K562 (cell line): Measurements from ENCODE around the gene COA3. TPM values are rescaled to one million over a fixed set of nuclear protein-coding genes. Genes with fewer than 3 reads are reported as not detected.

Source experiments
- ILF3 ChIP-seq: fragments of 450-650 bp; IDR thresholded peaks from 2 replicates; pipeline ENCODE4 v1.6.1; 2018; ENCODE audit warnings: antibody characterized with exemption, mild to moderate bottlenecking, moderate library complexity, borderline replicate concordance
- KAT2B ChIP-seq: IDR thresholded peaks from one replicate; pipeline ENCODE4 v1.6.1; 2012; ENCODE audit warnings: low read depth, mild to moderate bottlenecking, control low read depth, inconsistent platforms, low read length, moderate library complexity
- MECOM ChIP-seq: fragments of 250-450 bp; sonication (Bioruptor Pico); IDR thresholded peaks from 2 replicates; pipeline ENCODE4 v1.8.0; 2022; ENCODE audit warnings: inconsistent platforms
- NEUROD1 ChIP-seq: fragments of 150-350 bp; IDR thresholded peaks from 2 replicates; pipeline ENCODE4 v1.6.1; 2014; ENCODE audit warnings: borderline replicate concordance, low read length, low read depth; ENCODE audit not compliant: partially characterized antibody
- NFXL1 ChIP-seq: fragments of 450-650 bp; formaldehyde crosslinking; IDR thresholded peaks from 2 replicates; pipeline ENCODE4 v1.4.0; 2021; ENCODE audit warnings: mild to moderate bottlenecking
- RB1 ChIP-seq: fragments of 450-650 bp; IDR thresholded peaks from 2 replicates; pipeline ENCODE4 v1.6.1; 2017; ENCODE audit warnings: low read depth, mild to moderate bottlenecking
- TBP ChIP-seq: optimal IDR thresholded peaks from 2 replicates; pipeline ENCODE3; 2011; ENCODE audit warnings: low read depth, low read length, improper control_type of control experiment
- ZNF174 ChIP-seq: fragments of 250-450 bp; sonication (Bioruptor Pico); IDR thresholded peaks from 2 replicates; pipeline ENCODE4 v1.4.0; 2020; ENCODE audit warnings: mild to moderate bottlenecking
- ZNF77 ChIP-seq: fragments of 250-450 bp; sonication (Bioruptor Pico); IDR thresholded peaks from 2 replicates; pipeline ENCODE4 v1.5.0; 2020
- polyA plus RNA-seq, 8 experiments: library from polyadenylated mRNA; depleted of rRNA in 4 of 8; stranded (reverse) in 5 of 8; unstranded in 3 of 8; fragments of >200 nt; fragmentation: Nextera tagmentation in 2 of 8; fragmentation: Illumina TruSeq in 1 of 8; extraction: Ambion mirVana in 2 of 8; extraction: Trizol in 1 of 8; gene quantifications; 2 replicates each; pipeline versions ENCODE4 v1.2.1 to v1.2.3, GENCODE V29; 2011 to 2014; ENCODE audit warnings: inconsistent platforms in 1 of 8, missing spikeins in 1 of 8
- total RNA-seq, 7 experiments: library from RNA; depleted of rRNA in 6 of 7; stranded (reverse); fragments of >200 nt in 6 of 7; fragmentation: Illumina TruSeq in 2 of 7; extraction: Trizol in 2 of 7; gene quantifications; 2 replicates each; pipeline versions ENCODE4 v1.2.1 to v1.2.3, GENCODE V29; 2011 to 2021; ENCODE audit warnings: low replicate concordance in 1 of 7
- TF ChIP-seq, protein P1 (sequence below): fragments of 250-450 bp; sonication (Bioruptor Pico); IDR thresholded peaks from 2 replicates; pipeline ENCODE4 v1.5.0; 2022; ENCODE audit warnings: mild to moderate bottlenecking
- TF ChIP-seq, protein P2 (sequence below), 2 experiments: fragments of 200-800 bp in 1 of 2; sonication (Bioruptor generic) in 1 of 2; sonication (generic) in 1 of 2; formaldehyde crosslinking in 1 of 2; IDR thresholded peaks in 1 of 2; conservative IDR thresholded peaks in 1 of 2; 2 replicates each; pipeline versions ENCODE4 v1.5.0 to v1.6.1; 2016 to 2020; ENCODE audit warnings: missing compliant biosample characterization in 1 of 2, missing genetic modification characterization in 1 of 2, missing genetic modification reagents in 1 of 2
- TF ChIP-seq, protein P3 (sequence below): sonication (generic); formaldehyde crosslinking; IDR thresholded peaks from 2 replicates; pipeline ENCODE4 v1.5.0; 2020; ENCODE audit warnings: missing genetic modification reagents
- TF ChIP-seq, protein P4 (sequence below): IDR thresholded peaks from 3 replicates; pipeline ENCODE4 v1.6.1; 2011; ENCODE audit warnings: borderline replicate concordance, mild to moderate bottlenecking, moderate library complexity; ENCODE audit not compliant: insufficient read length; ENCODE audit errors: extremely low read depth
- TF ChIP-seq, protein P5 (sequence below): fragments of 250-450 bp; sonication (Bioruptor Pico); IDR thresholded peaks from 2 replicates; pipeline ENCODE4 v1.5.0; 2021

Gene COA3
- total and polyA plus RNA-seq, 9 of the 15 experiments (the other 6 are each of a cell fraction or from before 2014, with no cell fraction given), result 49.6 to 153 (median 61.4) TPM

DNA sequence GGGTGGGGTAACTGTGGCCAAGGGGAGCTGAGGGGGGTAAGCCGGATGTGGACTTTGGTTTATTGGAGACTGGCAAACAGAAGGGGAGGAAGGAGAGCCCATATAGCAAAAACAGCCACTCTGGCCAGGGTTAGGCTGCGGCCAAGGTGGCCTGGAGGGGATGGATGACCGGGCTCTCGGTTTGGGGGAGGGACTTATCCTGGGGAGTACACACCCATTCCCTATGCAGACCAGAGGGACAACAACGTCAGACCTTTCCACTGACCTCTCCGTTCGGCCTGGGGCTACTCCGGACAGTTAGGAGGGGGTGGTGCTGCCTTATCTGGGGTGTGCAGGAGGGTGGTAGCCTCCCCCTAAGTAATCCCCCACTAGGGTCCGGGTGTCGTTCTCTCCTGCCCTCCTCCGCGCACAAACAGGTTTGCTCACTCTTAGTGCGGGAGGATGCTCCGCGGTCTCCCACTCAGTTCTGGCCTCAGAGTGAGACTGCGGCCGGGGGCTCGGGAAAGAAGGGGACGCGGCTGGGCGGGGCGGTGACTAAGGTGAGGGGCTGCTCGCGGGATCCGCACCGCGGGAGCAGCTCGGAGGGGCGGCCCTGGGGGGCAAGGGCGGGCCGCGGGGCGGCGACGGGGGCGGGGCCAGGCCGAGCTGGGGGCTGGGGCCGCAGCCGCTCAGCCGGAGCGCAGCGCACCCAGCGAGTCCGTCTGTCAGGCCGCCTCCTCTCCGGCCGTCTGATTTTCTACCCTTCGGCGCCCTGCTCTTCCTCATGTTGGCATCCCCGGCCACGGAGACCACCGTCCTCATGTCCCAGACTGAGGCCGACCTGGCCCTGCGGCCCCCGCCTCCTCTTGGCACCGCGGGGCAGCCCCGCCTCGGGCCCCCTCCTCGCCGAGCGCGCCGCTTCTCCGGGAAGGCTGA, 18.3 kb downstream of the COA3 start, which contains the start of gene WNK4 (continued):
- TF ChIP-seq, protein P1, sequence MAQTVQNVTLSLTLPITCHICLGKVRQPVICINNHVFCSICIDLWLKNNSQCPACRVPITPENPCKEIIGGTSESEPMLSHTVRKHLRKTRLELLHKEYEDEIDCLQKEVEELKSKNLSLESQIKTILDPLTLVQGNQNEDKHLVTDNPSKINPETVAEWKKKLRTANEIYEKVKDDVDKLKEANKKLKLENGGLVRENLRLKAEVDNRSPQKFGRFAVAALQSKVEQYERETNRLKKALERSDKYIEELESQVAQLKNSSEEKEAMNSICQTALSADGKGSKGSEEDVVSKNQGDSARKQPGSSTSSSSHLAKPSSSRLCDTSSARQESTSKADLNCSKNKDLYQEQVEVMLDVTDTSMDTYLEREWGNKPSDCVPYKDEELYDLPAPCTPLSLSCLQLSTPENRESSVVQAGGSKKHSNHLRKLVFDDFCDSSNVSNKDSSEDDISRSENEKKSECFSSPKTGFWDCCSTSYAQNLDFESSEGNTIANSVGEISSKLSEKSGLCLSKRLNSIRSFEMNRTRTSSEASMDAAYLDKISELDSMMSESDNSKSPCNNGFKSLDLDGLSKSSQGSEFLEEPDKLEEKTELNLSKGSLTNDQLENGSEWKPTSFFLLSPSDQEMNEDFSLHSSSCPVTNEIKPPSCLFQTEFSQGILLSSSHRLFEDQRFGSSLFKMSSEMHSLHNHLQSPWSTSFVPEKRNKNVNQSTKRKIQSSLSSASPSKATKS, result no peak
- peak; percentile 51 for TF ChIP-seq TBP
- TF ChIP-seq MECOM (CRISPR knock-in tag), result no peak
- no peak for TF ChIP-seq NFXL1 (CRISPR knock-in tag)
- peak; percentile 50 for TF ChIP-seq RB1
- no peak for TF ChIP-seq ZNF174 (CRISPR knock-in tag)
- TF ChIP-seq ZNF77 (CRISPR knock-in tag), result no peak
- TF ChIP-seq ILF3, result no peak
- TF ChIP-seq, protein P2, sequence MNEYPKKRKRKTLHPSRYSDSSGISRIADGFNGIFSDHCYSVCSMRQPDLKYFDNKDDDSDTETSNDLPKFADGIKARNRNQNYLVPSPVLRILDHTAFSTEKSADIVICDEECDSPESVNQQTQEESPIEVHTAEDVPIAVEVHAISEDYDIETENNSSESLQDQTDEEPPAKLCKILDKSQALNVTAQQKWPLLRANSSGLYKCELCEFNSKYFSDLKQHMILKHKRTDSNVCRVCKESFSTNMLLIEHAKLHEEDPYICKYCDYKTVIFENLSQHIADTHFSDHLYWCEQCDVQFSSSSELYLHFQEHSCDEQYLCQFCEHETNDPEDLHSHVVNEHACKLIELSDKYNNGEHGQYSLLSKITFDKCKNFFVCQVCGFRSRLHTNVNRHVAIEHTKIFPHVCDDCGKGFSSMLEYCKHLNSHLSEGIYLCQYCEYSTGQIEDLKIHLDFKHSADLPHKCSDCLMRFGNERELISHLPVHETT (CRISPR knock-in tag; conservative IDR thresholded peaks at IDR 0.05 in 1 of 2, IDR thresholded peaks at IDR 0.05 in 1 of 2), result no peak
- TF ChIP-seq KAT2B, result no peak
- TF ChIP-seq NEUROD1, result peak; percentile 58
- TF ChIP-seq, protein P3, sequence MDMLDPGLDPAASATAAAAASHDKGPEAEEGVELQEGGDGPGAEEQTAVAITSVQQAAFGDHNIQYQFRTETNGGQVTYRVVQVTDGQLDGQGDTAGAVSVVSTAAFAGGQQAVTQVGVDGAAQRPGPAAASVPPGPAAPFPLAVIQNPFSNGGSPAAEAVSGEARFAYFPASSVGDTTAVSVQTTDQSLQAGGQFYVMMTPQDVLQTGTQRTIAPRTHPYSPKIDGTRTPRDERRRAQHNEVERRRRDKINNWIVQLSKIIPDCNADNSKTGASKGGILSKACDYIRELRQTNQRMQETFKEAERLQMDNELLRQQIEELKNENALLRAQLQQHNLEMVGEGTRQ, result no peak
- TF ChIP-seq, protein P4, sequence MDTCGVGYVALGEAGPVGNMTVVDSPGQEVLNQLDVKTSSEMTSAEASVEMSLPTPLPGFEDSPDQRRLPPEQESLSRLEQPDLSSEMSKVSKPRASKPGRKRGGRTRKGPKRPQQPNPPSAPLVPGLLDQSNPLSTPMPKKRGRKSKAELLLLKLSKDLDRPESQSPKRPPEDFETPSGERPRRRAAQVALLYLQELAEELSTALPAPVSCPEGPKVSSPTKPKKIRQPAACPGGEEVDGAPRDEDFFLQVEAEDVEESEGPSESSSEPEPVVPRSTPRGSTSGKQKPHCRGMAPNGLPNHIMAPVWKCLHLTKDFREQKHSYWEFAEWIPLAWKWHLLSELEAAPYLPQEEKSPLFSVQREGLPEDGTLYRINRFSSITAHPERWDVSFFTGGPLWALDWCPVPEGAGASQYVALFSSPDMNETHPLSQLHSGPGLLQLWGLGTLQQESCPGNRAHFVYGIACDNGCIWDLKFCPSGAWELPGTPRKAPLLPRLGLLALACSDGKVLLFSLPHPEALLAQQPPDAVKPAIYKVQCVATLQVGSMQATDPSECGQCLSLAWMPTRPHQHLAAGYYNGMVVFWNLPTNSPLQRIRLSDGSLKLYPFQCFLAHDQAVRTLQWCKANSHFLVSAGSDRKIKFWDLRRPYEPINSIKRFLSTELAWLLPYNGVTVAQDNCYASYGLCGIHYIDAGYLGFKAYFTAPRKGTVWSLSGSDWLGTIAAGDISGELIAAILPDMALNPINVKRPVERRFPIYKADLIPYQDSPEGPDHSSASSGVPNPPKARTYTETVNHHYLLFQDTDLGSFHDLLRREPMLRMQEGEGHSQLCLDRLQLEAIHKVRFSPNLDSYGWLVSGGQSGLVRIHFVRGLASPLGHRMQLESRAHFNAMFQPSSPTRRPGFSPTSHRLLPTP, result no peak
- TF ChIP-seq, protein P5, sequence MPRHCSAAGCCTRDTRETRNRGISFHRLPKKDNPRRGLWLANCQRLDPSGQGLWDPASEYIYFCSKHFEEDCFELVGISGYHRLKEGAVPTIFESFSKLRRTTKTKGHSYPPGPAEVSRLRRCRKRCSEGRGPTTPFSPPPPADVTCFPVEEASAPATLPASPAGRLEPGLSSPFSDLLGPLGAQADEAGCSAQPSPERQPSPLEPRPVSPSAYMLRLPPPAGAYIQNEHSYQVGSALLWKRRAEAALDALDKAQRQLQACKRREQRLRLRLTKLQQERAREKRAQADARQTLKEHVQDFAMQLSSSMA, result 0 out of 2 replicates have a peak, but pooled peaks have one; percentile 28
